ENCODE results near the gene BORCS5.
A peak's percentile ranks its signal among the peaks of the same experiment; 100 is the strongest.
"Not testable (repeated sequence)": the region's sequence is repeated elsewhere in the genome, so short reads cannot be mapped to it uniquely, and the experiment has no call there.

BORCS5 gene

GRCh38 chr12:12461923-12462315 lies 105.0 kb downstream of the BORCS5 start:
- DNase-seq (ENCODE audit: low read depth in 2 of 2): peak in 1 of 2 donors; percentile 36

GRCh38 chr12:12465522-12465921 lies 108.6 kb downstream of the BORCS5 start:
- DNase-seq (ENCODE audit: low read depth in 2 of 2): no peak

GRCh38 chr12:12466157-12466556 lies 109.3 kb downstream of the BORCS5 start:
- peak in 1 of 2 donors; percentile 40 for DNase-seq (ENCODE audit: low read depth in 2 of 2)

GRCh38 chr12:12467264-12467663 lies 110.4 kb downstream of the BORCS5 start:
- no peak for DNase-seq (ENCODE audit: low read depth in 2 of 2)

GRCh38 chr12:12467688-12468261 lies 110.9 kb downstream of the BORCS5 start:
- peak in 1 of 2 donors; percentile 53 for DNase-seq (ENCODE audit: low read depth in 2 of 2)

GRCh38 chr12:12468575-12468974 lies 111.7 kb downstream of the BORCS5 start:
- no peak for DNase-seq (ENCODE audit: low read depth in 2 of 2)

GRCh38 chr12:12469386-12469785 lies 112.5 kb downstream of the BORCS5 start:
- DNase-seq (ENCODE audit: low read depth in 2 of 2): no peak

- no peak for DNase-seq (ENCODE audit: low read depth in 2 of 2)
These were observed 114.0 kb downstream of the BORCS5 start for GRCh38 chr12:12470751-12471306.

GRCh38 chr12:12471982-12472961 lies 115.4 kb downstream of the BORCS5 start:
- DNase-seq (ENCODE audit: low read depth in 2 of 2): not testable (repeated sequence)

- DNase-seq (ENCODE audit: low read depth in 2 of 2): no peak
These were observed 116.3 kb downstream of the BORCS5 start for GRCh38 chr12:12473223-12473622.

GRCh38 chr12:12474471-12474928 lies 117.6 kb downstream of the BORCS5 start:
- peak in 1 of 2 donors; percentile 34 for DNase-seq (ENCODE audit: low read depth in 2 of 2)

GRCh38 chr12:12474931-12475795 lies 118.3 kb downstream of the BORCS5 start:
- peak; percentile 27 to 41 for DNase-seq (ENCODE audit: low read depth in 2 of 2)

- no peak for DNase-seq (ENCODE audit: low read depth in 2 of 2)
These were observed 120.1 kb downstream of the BORCS5 start for GRCh38 chr12:12476857-12477531.

- DNase-seq (ENCODE audit: low read depth in 2 of 2): no peak
These were observed 120.6 kb downstream of the BORCS5 start for GRCh38 chr12:12477532-12477890.

GRCh38 chr12:12480074-12480473 lies 123.2 kb downstream of the BORCS5 start:
- no peak for DNase-seq (ENCODE audit: low read depth in 2 of 2)

- DNase-seq (ENCODE audit: low read depth in 2 of 2): no peak
These were observed 124.8 kb downstream of the BORCS5 start for GRCh38 chr12:12481631-12482030.

GRCh38 chr12:12482150-12482761 lies 125.4 kb downstream of the BORCS5 start:
- no peak for DNase-seq (ENCODE audit: low read depth in 2 of 2)

GRCh38 chr12:12482959-12483358 lies 126.1 kb downstream of the BORCS5 start:
- no peak for DNase-seq (ENCODE audit: low read depth in 2 of 2)

- no peak for DNase-seq (ENCODE audit: low read depth in 2 of 2)
These were observed 126.6 kb downstream of the BORCS5 start for GRCh38 chr12:12483438-12483837.

GRCh38 chr12:12486661-12487240 lies 129.9 kb downstream of the BORCS5 start:
- DNase-seq (ENCODE audit: low read depth in 2 of 2): no peak

Data from stimulated activated CD4-positive, alpha-beta T cell treated with anti-CD3 and anti-CD28 coated beads, Interleukin-4, amount 100 ng/mL, for 48 hours (primary cell).